Measurements from ENCODE around the gene CCL2. TPM values are rescaled to one million over a fixed set of nuclear protein-coding genes. Genes with fewer than 3 reads are reported as not detected.
"Not testable (repeated sequence)": the region's sequence is repeated elsewhere in the genome, so short reads cannot be mapped to it uniquely, and the experiment has no call there.

The CCL2 gene
- total and polyA plus RNA-seq, 7 donors: 5.0 to 28.3 (median 8.0) TPM

DNA sequence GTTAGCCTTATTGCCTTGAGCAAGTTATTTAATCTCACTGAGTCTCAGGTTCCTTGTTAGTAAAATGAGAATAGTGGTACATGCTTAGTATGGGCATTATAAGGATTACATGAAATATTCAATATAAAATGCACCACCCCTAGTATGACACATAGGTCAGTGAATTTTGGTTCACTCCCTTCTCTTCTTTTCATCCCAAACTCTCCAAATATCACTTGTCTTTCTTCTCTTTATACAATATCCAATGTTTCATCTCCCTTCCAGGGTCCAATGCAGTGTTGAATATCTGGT is 28.4 kb upstream of the CCL2 start:
- intact Hi-C loops (cut with DNase I): no loop called here
- H3K9me3 ChIP-seq: peaks cover 10% of the 10 kb centered on the region
- no peaks in the 10 kb centered on the region for H3K4me1 ChIP-seq
- TF ChIP-seq CTCF (IDR thresholded peaks at IDR 0.05): no peak
- H3K4me3 ChIP-seq: no peak overlapping the region
- ATAC-seq (no peak), DNase-seq (no peak)
- peaks cover 0 to 1% (median 0%) of the 10 kb centered on the region in 3 donors for H3K27me3 ChIP-seq (ENCODE audit: insufficient read depth in 3 of 3, low read length in 2 of 3)
- no peak overlapping the region for H3K27ac ChIP-seq
- no peaks in the 10 kb centered on the region for H3K36me3 ChIP-seq (ENCODE audit: insufficient read depth in 1 of 2, low read depth in 1 of 2)

DNA sequence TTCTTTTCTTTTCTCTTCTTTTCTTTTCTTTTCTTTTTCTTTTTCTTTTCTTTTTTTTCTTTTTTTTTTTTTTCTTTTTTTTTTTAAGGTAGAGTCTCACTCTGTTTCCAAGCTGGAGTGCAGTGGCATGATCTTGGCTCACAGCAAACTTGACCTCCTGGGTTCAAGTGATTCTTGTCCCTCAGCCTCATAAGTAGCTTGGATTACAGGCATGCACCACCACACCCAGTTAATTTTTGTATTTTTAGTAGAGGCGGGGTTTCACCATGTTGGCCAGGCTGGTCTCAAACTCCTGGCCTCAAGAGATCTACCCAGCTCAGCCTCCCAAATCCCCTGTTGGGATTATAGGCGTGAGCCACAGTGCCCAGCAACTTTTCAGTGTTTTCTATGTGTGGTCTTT is 27.8 kb upstream of the CCL2 start:
- intact Hi-C loops (cut with DNase I); H3K27me3 ChIP-seq (ENCODE audit: insufficient read depth in 3 of 3, low read length in 2 of 3); H3K27ac ChIP-seq; DNase-seq; H3K4me3 ChIP-seq; H3K4me1 ChIP-seq; ATAC-seq; H3K36me3 ChIP-seq (ENCODE audit: insufficient read depth in 1 of 2, low read depth in 1 of 2): not testable (repeated sequence)
- H3K9me3 ChIP-seq: peaks cover 10% of the 10 kb centered on the region
- WGBS, 3 donors: 88 to 98% (median 93%) methylated on average over 2 of the region's 2 CpGs

- ATAC-seq (no peak), DNase-seq (no peak)
- no peak overlapping the region for H3K4me3 ChIP-seq
- intact Hi-C loops (cut with DNase I): no loop called here
- 92 to 95% (median 93%) methylated on average over 3 of the region's 3 CpGs for WGBS, 3 donors
- H3K27me3 ChIP-seq (ENCODE audit: insufficient read depth in 3 of 3, low read length in 2 of 3): peaks cover 0 to 1% (median 0%) of the 10 kb centered on the region in 3 donors
- H3K36me3 ChIP-seq (ENCODE audit: insufficient read depth in 1 of 2, low read depth in 1 of 2): no peaks in the 10 kb centered on the region
- H3K4me1 ChIP-seq: no peaks in the 10 kb centered on the region
- no peak overlapping the region for H3K27ac ChIP-seq
- H3K9me3 ChIP-seq: peaks cover 10% of the 10 kb centered on the region
- TF ChIP-seq CTCF (IDR thresholded peaks at IDR 0.05): no peak
Observed at GRCh38 chr17:34227707-34228106, 27.4 kb upstream of the CCL2 start.

GRCh38 chr17:34228781-34229180 is 26.3 kb upstream of the CCL2 start:
- Histone ChIP-seq H3K4me3 (no peak overlapping the region), H3K4me1 (no peaks in the 10 kb centered on the region), H3K27me3 (ENCODE audit: insufficient read depth in 3 of 3, low read length in 2 of 3) (peaks cover 0 to 1% (median 0%) of the 10 kb centered on the region in 3 donors), H3K9me3 (peaks cover 10% of the 10 kb centered on the region), H3K36me3 (ENCODE audit: insufficient read depth in 1 of 2, low read depth in 1 of 2) (no peaks in the 10 kb centered on the region), H3K27ac (no peak overlapping the region)
- no peak for ATAC-seq
- WGBS, 3 donors: 53 to 74% (median 54%) methylated on average over 4 of the region's 4 CpGs
- no peak for TF ChIP-seq CTCF (IDR thresholded peaks at IDR 0.05)
- no peak for DNase-seq
- intact Hi-C loops (cut with DNase I): no loop called here

DNA sequence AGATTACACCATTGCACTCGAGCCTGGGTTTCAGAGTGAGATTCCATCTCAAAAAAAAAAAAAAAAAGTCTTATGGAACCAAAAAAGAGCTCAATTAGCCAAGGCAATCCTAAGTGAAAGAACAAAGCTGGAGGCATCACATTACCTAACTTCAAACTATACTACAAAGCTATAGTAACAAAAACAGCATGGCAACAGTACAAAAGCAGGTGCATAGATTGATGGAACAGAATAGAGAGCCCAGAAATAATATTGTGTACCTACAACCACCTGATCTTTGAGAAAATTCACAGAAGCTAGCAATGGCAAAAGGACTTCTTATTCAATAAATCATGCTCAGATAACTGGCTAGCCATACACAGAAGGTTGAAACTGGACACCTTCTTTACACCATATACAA is 24.7 kb upstream of the CCL2 start:
- Histone ChIP-seq H3K9me3 (peaks cover 10% of the 10 kb centered on the region), H3K27me3 (ENCODE audit: insufficient read depth in 3 of 3, low read length in 2 of 3) (no peaks in the 10 kb centered on the region), H3K4me3 (no peak overlapping the region), H3K36me3 (ENCODE audit: insufficient read depth in 1 of 2, low read depth in 1 of 2) (no peaks in the 10 kb centered on the region), H3K27ac (no peak overlapping the region), H3K4me1 (no peaks in the 10 kb centered on the region)
- TF ChIP-seq CTCF (IDR thresholded peaks at IDR 0.05): no peak
- ATAC-seq: no peak
- no peak for DNase-seq
- intact Hi-C loops (cut with DNase I): no loop called here
- 82 to 94% (median 86%) methylated on average over 1 of the region's 1 CpG for WGBS, 3 donors

Data from psoas muscle (tissue), 8 donors.